Measurements from ENCODE around the gene FGF12. TPM values are rescaled to one million over a fixed set of nuclear protein-coding genes. Genes with fewer than 3 reads are reported as not detected.

The FGF12 gene
- polyA plus RNA-seq, 2 of the 4 experiments (the other 2 are of a cell fraction), result 0.63 to 1.1 TPM

DNA sequence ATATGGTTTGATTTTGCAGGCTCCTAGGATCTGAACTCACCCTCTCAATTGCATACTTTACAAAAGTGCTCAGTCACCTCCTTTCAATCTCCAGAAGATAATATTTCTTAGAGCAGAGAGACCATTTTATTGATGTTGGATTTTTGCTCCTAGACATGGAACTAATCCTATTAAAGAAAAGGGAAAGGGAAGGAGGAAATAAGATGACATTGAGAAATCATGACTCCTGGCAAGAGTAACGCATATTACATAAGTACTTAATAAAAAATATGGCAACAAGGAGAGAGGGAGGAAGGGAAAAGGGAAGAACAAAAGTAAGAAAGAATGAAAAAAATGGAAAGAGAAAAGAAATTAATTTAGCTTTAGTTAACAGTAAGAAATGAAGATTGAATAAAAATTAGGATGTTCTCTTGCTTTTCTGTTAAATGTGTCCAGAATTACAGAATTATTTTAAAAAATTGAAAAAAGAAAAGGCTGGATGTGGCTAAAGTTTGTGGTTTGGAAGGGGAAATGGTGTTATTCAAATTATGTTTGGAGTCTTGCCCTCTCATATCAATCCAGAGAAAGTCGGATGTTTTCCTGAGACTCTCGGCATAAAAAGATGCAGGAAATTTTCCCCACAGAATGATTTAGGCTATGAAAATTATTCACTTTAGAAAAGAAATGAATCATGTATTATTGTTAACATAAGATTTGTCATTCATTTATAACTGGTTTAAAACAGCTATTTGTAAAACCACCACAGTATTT, 474.0 kb downstream of the FGF12 start:
- Histone ChIP-seq H3K4me1 (no peaks in the 10 kb centered on the region), H3K9me3 (no peaks in the 10 kb centered on the region), H3K4me2 (no peak overlapping the region), H3K4me3 (no peak overlapping the region), H3K27ac (no peak overlapping the region)
- CTCF ChIA-PET, result no interaction called here
- DNase-seq (ENCODE audit: low read depth in 1 of 2, low spot score in 1 of 2) (no peak), FAIRE-seq (no peak), ATAC-seq (no peak)
- no peak for TF ChIP-seq MAZ (IDR thresholded peaks at IDR 0.05; ENCODE audit: borderline replicate concordance, low read depth, low read length)
- TF ChIP-seq GATA3 (IDR thresholded peaks at IDR 0.05; ENCODE audit: borderline replicate concordance), result no peak
- TF ChIP-seq NR3C1 (IDR thresholded peaks at IDR 0.05), result no peak
- TF ChIP-seq, protein P1, sequence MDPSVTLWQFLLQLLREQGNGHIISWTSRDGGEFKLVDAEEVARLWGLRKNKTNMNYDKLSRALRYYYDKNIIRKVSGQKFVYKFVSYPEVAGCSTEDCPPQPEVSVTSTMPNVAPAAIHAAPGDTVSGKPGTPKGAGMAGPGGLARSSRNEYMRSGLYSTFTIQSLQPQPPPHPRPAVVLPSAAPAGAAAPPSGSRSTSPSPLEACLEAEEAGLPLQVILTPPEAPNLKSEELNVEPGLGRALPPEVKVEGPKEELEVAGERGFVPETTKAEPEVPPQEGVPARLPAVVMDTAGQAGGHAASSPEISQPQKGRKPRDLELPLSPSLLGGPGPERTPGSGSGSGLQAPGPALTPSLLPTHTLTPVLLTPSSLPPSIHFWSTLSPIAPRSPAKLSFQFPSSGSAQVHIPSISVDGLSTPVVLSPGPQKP (IDR thresholded peaks at IDR 0.05; ENCODE audit: low read depth, low read length), result no peak
- TF ChIP-seq PHF8 (IDR thresholded peaks at IDR 0.05; ENCODE audit: borderline replicate concordance, low read depth), result no peak
- no peak for TF ChIP-seq MAFK (IDR thresholded peaks at IDR 0.05; ENCODE audit: partially characterized antibody)
- TF ChIP-seq ZNF302 (CRISPR knock-in tag; IDR thresholded peaks at IDR 0.05), result no peak
- TF ChIP-seq CBX2 (IDR thresholded peaks at IDR 0.05; ENCODE audit: borderline replicate concordance, low read depth), result no peak
- TF ChIP-seq CHD2 (IDR thresholded peaks at IDR 0.05; ENCODE audit: low read length, partially characterized antibody), result no peak
- no peak for TF ChIP-seq RAD21 (conservative IDR thresholded peaks at IDR 0.05 in 1 of 2, IDR thresholded peaks at IDR 0.05 in 1 of 2)
- 45% methylated on average over 3 of the region's 3 CpGs for WGBS (ENCODE audit: missing lambda C conversion rate)
- POLR2A ChIA-PET, result no interaction called here

DNA sequence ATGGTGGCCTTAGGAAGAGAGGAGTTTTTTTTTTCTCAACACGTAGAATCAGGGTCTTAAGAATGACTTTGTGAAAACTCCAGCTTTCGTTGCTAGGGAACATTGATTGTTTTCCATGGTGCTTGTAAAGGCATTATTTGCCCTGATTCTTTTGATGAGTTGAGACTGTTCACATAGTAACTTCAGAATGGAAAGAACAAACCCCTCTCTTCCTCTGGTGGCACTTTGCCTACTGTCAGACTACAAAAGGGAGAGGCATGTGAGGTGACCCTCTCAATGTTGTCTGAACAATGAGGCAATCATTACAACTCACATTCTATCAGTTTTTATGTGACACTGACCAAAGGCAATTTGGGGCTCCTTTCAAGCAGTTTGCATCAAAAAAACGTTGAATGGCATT, 477.8 kb downstream of the FGF12 start:
- 2% methylated on average over 3 of the region's 3 CpGs for WGBS (ENCODE audit: missing lambda C conversion rate)
- no peak for ATAC-seq
- FAIRE-seq, result no peak

DNA sequence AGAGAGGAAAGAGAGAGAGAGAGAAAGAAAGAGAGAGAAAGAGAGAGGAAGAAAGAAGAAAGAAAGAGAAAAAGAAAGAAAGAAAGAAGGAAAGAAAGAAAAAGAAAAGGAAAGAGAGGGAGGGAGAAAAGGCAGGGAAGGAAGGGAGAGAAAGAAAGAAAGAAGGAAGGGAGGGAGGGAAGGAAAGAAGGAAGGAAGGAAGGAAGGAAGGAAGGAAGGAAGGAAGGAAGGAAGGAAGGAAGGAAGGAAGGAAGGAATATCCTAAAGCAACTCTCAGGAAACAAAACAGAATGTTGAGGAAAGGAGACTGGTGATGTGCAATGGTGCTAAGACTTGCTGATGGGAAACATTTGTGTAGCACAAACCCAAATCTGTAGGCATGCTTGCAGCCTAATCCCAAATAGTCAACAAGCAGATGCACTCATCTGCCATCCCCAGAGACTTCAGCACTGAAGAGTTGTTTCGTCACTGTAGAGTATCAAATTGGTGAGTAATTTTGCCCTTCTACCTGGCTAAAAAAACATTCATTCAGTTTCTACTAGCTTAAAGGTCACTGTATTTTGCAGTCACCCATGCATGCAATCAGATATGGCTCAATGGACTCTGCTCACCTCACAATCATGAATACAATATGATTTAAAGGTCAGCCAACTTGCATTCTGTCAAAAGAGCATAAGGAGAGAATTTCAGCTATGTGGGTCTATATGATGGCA, 480.3 kb downstream of the FGF12 start:
- POLR2A ChIA-PET, result no interaction called here
- no peaks in the 10 kb centered on the region for H3K9me3 ChIP-seq
- H3K4me3 ChIP-seq, result no peak overlapping the region
- no peaks in the 10 kb centered on the region for H3K4me1 ChIP-seq
- TF ChIP-seq HDAC2 (IDR thresholded peaks at IDR 0.05), result no peak
- TF ChIP-seq, protein P2, sequence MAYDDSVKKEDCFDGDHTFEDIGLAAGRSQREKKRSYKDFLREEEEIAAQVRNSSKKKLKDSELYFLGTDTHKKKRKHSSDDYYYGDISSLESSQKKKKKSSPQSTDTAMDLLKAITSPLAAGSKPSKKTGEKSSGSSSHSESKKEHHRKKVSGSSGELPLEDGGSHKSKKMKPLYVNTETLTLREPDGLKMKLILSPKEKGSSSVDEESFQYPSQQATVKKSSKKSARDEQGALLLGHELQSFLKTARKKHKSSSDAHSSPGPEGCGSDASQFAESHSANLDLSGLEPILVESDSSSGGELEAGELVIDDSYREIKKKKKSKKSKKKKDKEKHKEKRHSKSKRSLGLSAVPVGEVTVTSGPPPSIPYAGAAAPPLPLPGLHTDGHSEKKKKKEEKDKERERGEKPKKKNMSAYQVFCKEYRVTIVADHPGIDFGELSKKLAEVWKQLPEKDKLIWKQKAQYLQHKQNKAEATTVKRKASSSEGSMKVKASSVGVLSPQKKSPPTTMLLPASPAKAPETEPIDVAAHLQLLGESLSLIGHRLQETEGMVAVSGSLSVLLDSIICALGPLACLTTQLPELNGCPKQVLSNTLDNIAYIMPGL (CRISPR knock-in tag; IDR thresholded peaks at IDR 0.05; ENCODE audit: borderline replicate concordance), result no peak
- TF ChIP-seq, protein P3, sequence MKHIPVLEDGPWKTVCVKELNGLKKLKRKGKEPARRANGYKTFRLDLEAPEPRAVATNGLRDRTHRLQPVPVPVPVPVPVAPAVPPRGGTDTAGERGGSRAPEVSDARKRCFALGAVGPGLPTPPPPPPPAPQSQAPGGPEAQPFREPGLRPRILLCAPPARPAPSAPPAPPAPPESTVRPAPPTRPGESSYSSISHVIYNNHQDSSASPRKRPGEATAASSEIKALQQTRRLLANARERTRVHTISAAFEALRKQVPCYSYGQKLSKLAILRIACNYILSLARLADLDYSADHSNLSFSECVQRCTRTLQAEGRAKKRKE (CRISPR knock-in tag; IDR thresholded peaks at IDR 0.05; ENCODE audit: low read depth), result no peak
- no peak for TF ChIP-seq HOXA7 (CRISPR knock-in tag; IDR thresholded peaks at IDR 0.05)
- TF ChIP-seq, protein P4, sequence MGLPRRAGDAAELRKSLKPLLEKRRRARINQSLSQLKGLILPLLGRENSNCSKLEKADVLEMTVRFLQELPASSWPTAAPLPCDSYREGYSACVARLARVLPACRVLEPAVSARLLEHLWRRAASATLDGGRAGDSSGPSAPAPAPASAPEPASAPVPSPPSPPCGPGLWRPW (IDR thresholded peaks at IDR 0.05), result no peak
- TF ChIP-seq, protein P5, sequence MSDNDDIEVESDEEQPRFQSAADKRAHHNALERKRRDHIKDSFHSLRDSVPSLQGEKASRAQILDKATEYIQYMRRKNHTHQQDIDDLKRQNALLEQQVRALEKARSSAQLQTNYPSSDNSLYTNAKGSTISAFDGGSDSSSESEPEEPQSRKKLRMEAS (IDR thresholded peaks at IDR 0.05), result no peak
- no peak for TF ChIP-seq GATA3 (IDR thresholded peaks at IDR 0.05; ENCODE audit: borderline replicate concordance)
- no peak for TF ChIP-seq CHD4 (IDR thresholded peaks at IDR 0.05; ENCODE audit: borderline replicate concordance)
- no peak for TF ChIP-seq FOSB (CRISPR knock-in tag; IDR thresholded peaks at IDR 0.05)
- no peak for TF ChIP-seq HEYL (CRISPR knock-in tag; IDR thresholded peaks at IDR 0.05)
- no peak for TF ChIP-seq RFX5 (IDR thresholded peaks at IDR 0.05)
- TF ChIP-seq, protein P6, sequence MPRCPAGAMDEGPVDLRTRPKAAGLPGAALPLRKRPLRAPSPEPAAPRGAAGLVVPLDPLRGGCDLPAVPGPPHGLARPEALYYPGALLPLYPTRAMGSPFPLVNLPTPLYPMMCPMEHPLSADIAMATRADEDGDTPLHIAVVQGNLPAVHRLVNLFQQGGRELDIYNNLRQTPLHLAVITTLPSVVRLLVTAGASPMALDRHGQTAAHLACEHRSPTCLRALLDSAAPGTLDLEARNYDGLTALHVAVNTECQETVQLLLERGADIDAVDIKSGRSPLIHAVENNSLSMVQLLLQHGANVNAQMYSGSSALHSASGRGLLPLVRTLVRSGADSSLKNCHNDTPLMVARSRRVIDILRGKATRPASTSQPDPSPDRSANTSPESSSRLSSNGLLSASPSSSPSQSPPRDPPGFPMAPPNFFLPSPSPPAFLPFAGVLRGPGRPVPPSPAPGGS (IDR thresholded peaks at IDR 0.05), result no peak
- TF ChIP-seq, protein P7, sequence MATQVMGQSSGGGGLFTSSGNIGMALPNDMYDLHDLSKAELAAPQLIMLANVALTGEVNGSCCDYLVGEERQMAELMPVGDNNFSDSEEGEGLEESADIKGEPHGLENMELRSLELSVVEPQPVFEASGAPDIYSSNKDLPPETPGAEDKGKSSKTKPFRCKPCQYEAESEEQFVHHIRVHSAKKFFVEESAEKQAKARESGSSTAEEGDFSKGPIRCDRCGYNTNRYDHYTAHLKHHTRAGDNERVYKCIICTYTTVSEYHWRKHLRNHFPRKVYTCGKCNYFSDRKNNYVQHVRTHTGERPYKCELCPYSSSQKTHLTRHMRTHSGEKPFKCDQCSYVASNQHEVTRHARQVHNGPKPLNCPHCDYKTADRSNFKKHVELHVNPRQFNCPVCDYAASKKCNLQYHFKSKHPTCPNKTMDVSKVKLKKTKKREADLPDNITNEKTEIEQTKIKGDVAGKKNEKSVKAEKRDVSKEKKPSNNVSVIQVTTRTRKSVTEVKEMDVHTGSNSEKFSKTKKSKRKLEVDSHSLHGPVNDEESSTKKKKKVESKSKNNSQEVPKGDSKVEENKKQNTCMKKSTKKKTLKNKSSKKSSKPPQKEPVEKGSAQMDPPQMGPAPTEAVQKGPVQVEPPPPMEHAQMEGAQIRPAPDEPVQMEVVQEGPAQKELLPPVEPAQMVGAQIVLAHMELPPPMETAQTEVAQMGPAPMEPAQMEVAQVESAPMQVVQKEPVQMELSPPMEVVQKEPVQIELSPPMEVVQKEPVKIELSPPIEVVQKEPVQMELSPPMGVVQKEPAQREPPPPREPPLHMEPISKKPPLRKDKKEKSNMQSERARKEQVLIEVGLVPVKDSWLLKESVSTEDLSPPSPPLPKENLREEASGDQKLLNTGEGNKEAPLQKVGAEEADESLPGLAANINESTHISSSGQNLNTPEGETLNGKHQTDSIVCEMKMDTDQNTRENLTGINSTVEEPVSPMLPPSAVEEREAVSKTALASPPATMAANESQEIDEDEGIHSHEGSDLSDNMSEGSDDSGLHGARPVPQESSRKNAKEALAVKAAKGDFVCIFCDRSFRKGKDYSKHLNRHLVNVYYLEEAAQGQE (IDR thresholded peaks at IDR 0.05), result no peak
- FAIRE-seq (no peak), DNase-seq (ENCODE audit: low read depth in 1 of 2, low spot score in 1 of 2) (no peak), ATAC-seq (no peak)
- CTCF ChIA-PET, result no interaction called here
- no peak overlapping the region for H3K27ac ChIP-seq
- WGBS (ENCODE audit: missing lambda C conversion rate), result 17% methylated on average over 1 of the region's 1 CpG
- H3K4me2 ChIP-seq, result no peak overlapping the region

More for the DNA sequence above, 477.8 kb downstream of the FGF12 start:
- H3K4me2 ChIP-seq, result no peak overlapping the region
- ChIA-PET CTCF (no interaction called here), POLR2A (no interaction called here)
- DNase-seq (ENCODE audit: low read depth in 1 of 2, low spot score in 1 of 2), result no peak
- no peak overlapping the region for H3K27ac ChIP-seq
- TF ChIP-seq ESRRA (IDR thresholded peaks at IDR 0.05; ENCODE audit: borderline replicate concordance, low read length), result no peak
- H3K4me1 ChIP-seq, result no peaks in the 10 kb centered on the region
- no peak overlapping the region for H3K4me3 ChIP-seq
- no peaks in the 10 kb centered on the region for H3K9me3 ChIP-seq

Data from A549 (cell line).